ENCODE data around the gene ZDHHC21. TPM values are rescaled to one million over a fixed set of nuclear protein-coding genes. Genes with fewer than 3 reads are reported as not detected.
"Not testable (repeated sequence)": the region's sequence is repeated elsewhere in the genome, so short reads cannot be mapped to it uniquely, and the experiment has no call there.

The ZDHHC21 gene
- total RNA-seq, 1 donor from 2014 or later, result 53.4 TPM

DNA sequence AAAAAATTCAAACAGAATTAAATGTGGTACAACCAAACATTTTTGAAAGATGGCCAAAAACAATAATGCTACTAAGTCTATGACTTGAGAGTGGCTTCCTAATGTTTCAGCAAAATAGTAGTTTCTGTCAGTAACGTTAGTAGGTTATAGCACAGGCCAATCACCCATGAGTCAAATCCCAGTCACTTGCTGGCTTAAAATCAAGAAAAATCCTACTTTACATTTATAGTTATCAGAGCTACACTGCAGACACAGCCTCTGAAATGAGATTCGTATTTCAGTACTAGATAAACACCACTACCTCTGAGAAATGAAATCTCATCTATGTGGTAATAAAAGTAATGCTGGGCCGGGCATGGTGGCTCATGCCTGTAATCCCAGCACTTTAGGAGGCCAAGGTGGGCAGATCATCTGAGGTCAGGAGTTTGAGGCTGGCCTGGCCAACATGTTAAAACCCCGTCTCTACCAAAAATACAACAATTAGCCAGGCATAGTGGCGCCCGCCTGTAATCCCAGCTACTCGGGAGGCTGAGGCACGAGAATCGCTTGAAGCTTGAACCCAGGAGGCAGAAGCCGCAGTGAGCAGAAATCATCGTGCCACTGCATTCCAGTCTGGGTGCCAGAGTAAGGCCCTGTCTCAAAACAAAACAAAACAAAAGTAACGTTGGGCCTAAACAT lies 6.1 kb downstream of the ZDHHC21 start:
- DNase-seq (ENCODE audit: low spot score in 2 of 2), result no peak
- no peak for FAIRE-seq

DNA sequence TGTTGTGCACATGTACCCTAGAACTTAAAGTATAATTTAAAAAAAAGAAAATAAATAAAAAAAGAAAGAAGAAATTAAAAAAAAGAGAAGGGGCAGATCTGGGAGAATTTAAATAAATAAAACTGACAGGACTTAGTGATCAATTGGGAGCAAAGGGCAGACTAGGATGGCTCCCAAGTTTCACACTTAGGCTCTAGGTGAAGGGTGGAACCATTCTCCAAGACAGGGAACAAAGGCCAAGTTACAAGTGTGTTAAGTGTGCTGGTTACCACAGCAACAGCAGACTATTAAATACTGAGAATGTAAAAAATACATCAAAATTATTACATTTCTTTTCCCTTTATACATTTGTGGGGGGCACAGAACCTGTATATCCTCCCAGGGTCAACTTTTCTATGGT lies 7.1 kb downstream of the ZDHHC21 start:
- no peak for DNase-seq (ENCODE audit: low spot score in 2 of 2)
- FAIRE-seq, result no peak

DNA sequence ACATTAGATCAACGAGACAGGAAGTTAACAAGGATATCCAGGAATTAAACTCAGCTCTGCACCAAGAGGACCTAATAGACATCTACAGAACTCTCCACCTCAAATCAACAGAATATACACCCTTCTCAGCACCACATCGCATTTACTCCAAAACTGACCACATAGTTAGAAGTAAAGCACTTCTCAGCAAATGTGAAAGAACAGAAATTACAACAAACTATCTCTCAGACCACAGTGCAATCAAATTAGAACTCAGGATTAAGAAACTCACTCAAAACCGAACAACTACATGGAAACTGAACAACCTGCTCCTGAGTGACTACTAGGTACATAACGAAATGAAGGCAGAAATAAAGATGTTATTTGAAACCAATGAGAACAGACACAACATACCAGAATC lies 10.6 kb downstream of the ZDHHC21 start:
- not testable (repeated sequence) for FAIRE-seq; DNase-seq (ENCODE audit: low spot score in 2 of 2)

DNA sequence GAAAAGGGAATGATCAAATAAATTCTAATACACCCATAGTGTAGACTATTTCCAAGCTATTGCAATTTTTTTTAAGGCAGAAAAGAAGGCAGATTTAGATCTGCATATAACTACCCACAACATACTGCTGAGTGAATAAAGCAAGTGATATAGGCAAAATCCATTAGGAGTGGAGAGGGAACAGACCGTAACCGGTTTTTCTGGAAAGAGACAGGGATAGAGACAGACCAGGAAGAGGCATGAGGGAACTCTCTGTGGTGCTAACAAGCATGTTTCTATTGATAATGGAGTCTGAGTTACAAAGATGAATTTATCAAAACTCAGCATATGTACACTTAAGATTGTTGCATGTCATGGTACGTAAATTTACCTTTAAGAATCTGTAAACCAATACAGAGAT lies 14.5 kb downstream of the ZDHHC21 start:
- FAIRE-seq, result no peak

DNA sequence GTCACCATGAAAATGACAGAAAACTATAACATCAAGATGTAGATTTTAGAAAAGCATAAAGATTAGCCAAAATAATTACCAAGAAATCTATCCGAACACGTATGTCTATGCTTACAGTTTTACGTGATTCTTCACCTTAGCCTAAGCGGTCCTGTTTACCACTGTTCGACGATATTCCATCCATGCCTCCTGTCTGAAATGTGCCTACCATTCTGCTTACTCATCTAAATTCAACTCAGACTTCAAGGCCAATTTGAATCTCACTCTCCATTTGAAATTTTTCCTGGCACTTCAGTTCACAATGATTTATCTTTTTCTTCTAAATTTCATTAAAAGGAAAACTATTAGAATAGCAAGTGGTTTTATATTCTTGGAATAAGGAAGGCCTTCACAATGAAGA lies 15.4 kb downstream of the ZDHHC21 start:
- FAIRE-seq, result no peak

More for the DNA sequence above, 14.5 kb downstream of the ZDHHC21 start:
- no peak for DNase-seq (ENCODE audit: low spot score in 2 of 2)

DNA sequence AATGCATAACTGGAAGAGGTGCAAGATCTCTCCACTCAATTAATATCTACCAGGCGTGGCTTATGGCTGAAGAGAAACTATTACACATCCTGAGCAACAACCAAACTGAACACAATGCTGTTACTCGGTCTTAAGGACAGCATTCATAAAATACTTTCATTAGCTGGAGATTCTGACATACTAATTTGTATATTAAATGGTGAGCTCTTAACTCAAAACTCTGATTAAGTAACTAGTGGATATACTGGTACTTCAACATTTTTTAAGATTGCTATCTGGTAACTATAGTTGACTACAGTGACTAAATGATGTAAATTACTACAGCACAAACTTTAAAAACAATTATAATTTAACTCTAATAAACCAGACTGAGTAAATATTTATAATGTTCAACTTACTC lies 15.8 kb downstream of the ZDHHC21 start:
- DNase-seq (ENCODE audit: low spot score in 2 of 2), result no peak

More for the DNA sequence above, 15.4 kb downstream of the ZDHHC21 start:
- no peak for DNase-seq (ENCODE audit: low spot score in 2 of 2)

DNA sequence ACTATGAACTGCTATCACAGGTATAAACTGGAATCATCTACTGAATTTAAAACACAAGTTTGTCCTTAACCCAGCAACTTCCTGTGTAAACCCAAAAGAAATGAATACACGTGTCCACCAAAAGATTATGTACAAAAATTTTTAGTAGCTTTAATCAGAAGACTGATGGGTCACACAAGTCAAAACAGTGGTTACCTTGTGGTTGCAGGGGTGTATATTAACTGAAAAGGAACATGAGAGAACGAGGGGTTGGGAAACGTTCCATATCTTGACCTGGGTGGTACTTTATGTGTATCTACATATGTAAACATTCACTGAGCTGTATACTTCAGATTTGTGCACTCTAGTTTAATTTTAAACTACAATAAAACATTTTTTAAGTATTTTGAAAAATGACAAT lies 18.6 kb downstream of the ZDHHC21 start:
- DNase-seq (ENCODE audit: low spot score in 2 of 2), result no peak
- FAIRE-seq, result no peak

More for the DNA sequence above, 15.8 kb downstream of the ZDHHC21 start:
- FAIRE-seq, result no peak

DNA sequence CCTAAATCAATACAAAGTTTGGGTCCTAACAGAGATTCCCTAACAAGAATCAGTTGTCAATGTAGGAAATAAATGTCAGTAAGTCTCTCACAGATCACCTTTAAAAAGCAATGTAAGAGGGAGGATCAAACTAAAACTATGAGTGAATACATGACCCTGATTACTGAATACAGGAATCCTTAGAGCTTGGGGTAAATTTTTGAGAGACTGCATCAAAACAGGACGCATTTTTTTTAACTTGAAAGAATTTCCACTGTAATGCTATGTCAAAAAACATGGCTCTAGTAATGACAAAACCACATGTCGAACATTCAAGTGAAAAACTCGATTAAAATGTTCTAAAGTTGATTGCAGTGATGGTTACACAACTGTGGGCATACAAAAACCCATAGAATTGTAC lies 21.9 kb downstream of the ZDHHC21 start:
- FAIRE-seq (no peak), DNase-seq (ENCODE audit: low spot score in 2 of 2) (no peak)

DNA sequence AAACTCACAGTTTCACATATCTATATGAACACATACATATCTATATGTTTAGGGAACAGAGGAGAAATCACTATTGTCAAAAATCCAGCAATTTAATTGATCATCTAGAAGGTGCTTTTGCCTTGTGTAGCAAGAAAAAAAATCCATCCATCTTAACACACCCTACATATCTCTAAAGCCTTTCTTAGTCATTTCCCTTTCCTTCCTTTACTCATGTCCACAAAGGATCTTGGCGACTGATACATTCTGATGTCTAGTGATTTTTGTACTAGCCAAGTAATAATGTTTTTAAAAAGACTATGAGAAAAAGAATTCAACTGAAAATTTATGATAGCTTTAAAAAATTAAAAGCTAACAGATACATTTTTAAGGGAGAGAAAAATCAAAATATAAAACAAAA lies 22.5 kb downstream of the ZDHHC21 start:
- FAIRE-seq, result no peak
- DNase-seq (ENCODE audit: low spot score in 2 of 2), result no peak

DNA sequence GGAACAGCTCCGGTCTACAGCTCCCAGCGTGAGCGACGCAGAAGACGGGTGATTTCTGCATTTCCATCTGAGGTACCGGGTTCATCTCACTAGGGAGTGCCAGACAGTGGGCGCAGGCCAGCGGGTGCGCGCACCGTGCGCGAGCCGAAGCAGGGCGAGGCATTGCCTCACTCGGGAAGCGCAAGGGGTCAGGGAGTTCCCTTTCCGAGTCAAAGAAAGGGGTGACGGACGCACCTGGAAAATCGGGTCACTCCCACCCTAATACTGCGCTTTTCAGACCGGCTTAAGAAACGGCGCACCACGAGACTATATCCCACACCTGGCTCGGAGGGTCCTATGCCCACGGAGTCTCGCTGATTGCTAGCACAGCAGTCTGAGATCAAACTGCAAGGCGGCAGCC lies 29.2 kb downstream of the ZDHHC21 start:
- not testable (repeated sequence) for DNase-seq (ENCODE audit: low spot score in 2 of 2); FAIRE-seq

DNA sequence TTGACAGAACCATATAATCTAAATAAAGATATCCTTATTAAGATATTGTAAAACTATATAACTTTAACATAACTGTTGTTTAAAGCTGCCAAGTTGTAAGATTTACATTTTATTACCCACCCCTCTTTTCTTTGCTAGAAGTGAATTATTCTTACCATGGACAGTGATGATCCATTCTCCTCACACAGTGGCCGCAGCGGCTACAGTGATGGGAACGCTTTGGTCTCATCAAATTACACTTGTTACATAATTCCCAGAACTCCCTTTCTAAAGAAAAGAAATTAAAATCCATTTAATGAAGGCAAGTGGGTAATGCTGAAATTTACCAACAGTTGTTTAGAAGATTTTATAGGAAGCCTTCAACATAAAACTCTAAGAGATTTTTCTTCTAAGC lies 31.2 kb downstream of the ZDHHC21 start:
- DNase-seq (ENCODE audit: low spot score in 2 of 2), result no peak
- no peak for FAIRE-seq

DNA sequence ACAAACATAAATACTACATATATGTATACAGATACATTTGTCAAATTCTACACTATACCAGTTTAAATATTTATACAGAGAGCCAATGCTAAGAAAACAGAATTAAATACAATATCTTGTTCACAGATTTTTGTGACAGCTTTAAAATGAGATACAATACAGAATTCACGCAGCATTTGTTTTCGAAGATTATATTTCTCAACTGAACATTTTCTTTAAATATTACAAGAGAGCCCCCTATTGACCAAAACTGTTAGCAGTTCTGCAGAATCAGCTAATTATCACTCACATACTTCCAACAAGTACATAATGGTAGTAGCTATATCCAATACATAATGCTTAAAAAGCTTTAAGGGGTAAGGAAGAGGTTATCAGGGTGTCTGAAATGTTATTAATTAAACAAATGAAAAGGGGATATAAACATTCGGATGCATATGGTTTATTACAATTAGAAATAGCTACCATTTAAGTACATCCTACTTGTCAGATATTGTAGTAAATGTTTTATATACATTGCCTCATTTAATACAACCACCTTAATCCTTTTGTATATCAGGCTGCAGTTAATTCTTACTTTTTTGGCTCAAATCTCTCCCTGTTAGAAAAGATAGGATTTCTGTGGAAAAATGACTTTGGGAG lies 31.7 kb downstream of the ZDHHC21 start:
- peak; percentile 51 for FAIRE-seq
- DNase-seq (ENCODE audit: low spot score in 2 of 2), result peak; percentile 23

DNA sequence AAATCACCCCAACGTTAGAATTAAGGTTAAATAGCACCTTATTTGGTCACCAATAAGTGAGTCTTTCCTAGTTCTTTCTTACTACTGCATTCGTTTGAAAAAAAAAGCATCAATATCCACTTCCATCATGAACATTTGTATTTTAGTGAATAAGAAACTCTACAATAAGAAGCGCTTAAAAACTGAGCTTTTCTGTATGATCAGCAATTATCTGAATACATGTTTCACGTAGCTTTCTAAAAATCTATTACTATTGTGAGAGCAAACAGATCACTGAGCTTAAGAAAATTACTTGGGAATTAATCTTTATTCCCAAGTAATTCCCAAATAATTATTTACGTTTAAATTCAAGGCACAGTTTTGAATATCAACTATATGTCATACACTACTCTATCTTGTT lies 32.5 kb downstream of the ZDHHC21 start:
- FAIRE-seq (no peak), DNase-seq (ENCODE audit: low spot score in 2 of 2) (no peak)

DNA sequence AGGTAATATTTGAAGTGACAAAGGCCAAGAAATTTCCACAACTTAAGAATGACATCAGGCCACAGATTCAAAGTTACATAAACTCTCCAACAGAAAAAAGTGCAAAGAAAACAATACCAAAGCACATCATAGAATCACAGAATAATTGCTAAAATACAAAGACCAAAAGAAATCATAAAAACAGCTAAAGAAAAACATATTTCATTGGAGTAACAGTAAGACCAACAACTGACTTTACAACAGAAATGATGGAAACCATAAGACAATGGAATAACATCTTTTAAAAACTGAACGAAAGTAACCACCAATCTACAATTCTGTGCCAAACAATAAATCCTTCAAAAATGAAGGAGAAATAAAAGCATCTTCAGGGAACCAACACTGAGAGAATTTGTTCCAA lies 38.3 kb downstream of the ZDHHC21 start:
- no peak for FAIRE-seq

DNA sequence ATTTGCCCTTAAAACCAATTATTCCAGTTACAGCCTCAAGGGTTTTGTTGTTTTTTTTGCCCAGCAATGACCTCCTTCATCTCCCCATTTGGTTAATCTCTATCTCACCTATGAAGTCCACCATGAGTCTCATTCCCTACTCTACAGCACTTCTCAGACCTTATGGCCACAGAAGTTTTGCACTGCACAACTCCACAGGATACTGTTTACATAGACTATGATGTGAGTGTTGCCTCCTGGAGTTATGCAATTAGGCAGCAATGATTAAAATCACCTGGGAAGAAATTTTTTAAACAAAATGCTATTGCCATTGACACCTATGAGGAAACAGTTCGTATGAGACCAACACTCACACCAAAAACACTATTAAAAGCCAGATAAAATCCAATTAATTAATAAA lies 39.7 kb downstream of the ZDHHC21 start:
- no peak for DNase-seq (ENCODE audit: low spot score in 2 of 2)
- FAIRE-seq, result no peak

More for the DNA sequence above, 38.3 kb downstream of the ZDHHC21 start:
- no peak for DNase-seq (ENCODE audit: low spot score in 2 of 2)

DNA sequence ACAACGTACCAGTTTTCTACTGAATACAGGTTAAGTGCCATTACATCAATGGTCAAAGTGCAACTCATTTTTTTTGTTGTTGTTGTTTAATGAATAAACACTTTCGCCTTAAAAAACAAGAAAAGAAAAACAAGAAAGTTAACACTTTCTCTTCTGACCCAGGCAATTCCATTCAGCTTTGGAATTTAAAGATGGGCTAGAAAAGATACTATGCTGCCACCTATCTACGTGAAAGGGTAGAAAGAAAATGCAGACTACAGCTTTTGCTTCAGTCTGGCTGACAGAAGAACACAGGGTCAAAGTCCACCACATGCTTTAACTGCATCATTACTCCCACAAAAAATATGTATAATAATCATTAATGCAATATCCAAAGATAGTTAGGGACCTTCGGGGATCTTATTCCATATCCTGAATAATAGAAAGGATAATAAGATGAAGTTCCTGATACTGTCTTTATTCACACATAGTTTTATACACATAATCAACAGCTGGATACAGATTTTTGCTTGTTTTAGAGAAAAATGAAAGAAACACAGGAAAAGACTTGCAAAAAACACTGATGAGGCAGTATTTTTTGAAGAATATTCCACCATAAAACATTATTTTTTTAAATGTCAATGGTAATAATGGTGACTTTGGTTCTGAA lies 40.4 kb downstream of the ZDHHC21 start:
- DNase-seq (ENCODE audit: low spot score in 2 of 2), result no peak
- FAIRE-seq, result peak; percentile 13

DNA sequence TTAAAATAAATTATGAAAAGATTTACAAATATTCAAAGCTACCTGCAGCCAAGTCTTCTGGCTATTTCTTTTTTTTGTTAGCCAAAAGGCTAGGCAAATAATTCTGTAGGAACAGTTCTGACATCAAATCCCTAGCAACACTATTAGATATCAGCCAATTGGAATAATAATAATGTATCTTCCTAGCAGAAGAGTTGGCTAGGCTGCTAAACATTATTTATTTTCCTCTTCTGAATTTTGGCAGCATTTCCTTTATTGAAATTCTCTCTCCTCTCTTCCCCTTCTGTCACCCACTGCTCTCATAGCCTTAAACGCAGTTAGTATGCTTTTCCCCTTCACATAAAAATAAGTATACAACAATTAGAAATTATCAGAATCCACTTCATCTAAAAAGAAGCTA lies 42.6 kb downstream of the ZDHHC21 start:
- FAIRE-seq, result no peak
- no peak for DNase-seq (ENCODE audit: low spot score in 2 of 2)

DNA sequence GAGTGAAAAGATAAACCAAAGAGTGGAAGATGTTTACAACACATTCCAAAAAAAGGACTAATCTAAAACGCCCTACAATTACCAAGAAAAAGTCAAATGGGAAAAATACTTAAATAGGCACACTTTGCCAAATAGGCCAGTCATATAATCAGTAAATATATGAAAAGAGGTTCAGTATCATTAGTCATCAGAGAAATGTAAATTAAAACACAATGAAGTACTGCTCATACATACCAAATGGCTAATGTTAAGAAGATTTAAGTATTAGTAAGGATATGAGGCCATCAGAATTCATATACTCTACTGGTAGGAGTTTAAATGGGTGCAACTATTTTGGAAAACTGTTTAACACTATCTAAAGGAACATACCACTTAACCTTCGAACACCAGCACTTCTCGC lies 47.6 kb downstream of the ZDHHC21 start:
- FAIRE-seq, result no peak
- no peak for DNase-seq (ENCODE audit: low spot score in 2 of 2)

DNA sequence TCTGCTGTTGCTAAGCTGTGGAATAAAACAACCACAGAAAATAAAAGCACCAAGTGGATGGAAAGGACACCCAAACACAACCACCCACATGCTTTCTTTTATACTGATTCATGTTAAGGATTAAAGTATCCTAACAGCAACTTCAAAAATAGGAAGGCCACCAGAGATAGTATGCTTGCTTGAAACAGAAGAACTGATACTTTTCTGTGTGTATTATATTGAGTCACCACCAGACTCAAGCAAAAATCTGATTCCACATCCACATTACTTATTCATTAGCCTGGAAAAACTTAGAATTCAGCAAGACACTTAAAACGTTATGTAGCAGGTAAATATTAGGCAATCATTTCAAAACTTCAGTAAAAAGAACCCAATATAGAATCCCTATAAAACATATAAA lies 52.3 kb downstream of the ZDHHC21 start:
- DNase-seq (ENCODE audit: low spot score in 2 of 2), result no peak
- FAIRE-seq, result no peak

DNA sequence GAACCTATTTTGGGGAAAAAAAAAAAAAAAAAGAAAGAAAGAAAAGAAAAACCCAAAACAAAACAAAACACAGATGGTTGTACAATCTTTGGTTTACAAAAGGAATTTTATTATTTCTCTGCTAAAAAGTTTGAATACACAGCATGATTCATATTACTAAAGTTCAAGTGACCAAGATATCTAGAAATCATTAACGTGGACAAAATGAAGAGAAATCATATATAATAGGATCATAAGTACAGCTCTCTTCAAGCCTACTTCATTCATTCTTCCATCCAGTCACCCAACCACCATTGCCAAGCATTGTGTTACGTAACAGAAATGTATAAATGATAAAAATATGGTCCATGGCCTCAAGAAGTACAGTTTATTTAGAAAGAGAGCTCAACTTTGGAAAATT lies 52.9 kb downstream of the ZDHHC21 start:
- DNase-seq (ENCODE audit: low spot score in 2 of 2), result no peak
- FAIRE-seq, result no peak

DNA sequence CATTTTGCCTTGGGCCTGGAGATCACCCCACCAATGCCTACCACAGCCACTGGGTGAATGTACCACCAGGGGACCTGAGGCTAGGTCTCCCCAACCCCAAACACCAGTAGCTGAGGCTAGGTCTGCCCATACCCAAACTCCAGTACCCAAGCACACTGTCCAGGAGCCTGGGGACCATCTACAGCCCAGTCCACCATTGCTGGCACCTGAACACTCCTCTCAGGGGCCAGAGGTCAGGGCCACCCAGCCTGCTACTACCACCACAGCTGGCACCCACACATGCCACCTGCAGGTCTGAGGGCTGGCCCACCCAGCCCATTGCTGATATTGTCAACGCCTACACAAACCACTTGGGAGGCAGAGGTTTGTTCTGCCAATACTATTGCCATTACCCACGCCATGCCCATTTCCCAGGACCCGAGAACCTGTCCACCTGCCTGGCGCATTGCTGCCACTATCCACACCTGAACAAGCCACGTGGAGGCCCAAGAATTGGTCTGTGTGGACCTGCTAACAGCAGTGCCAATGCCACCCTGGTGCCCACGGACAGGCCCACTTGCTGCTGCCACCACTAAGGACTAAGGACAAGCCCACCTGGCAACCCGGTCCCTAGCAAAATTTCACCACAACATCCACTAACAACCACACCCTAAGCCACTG lies 59.2 kb downstream of the ZDHHC21 start:
- DNase-seq (ENCODE audit: low spot score in 2 of 2), result no peak
- FAIRE-seq, result no peak

Data from frontal cortex (tissue), 4 donors.